BLaER1 (cell line): ENCODE measurements around the gene PRDM11.

ENCODE experiments used
- H3K27ac ChIP-seq: shearing (Covaris generic); formaldehyde crosslinking; 2 replicates; pipeline ENCODE4 v1.8.1; 2022
- H3K27me3 ChIP-seq: shearing (Covaris generic); formaldehyde crosslinking; 2 replicates; pipeline ENCODE4 v1.8.1; 2022
- H3K36me3 ChIP-seq: shearing (Covaris generic); formaldehyde crosslinking; 2 replicates; pipeline ENCODE4 v1.8.1; 2022
- H3K4me1 ChIP-seq: shearing (Covaris generic); formaldehyde crosslinking; 2 replicates; pipeline ENCODE4 v1.8.1; 2022
- H3K4me2 ChIP-seq: shearing (Covaris generic); formaldehyde crosslinking; 2 replicates; pipeline ENCODE4 v1.8.1; 2022
- H3K4me3 ChIP-seq: shearing (Covaris generic); formaldehyde crosslinking; 2 replicates; pipeline ENCODE4 v1.8.1; 2022
- H3K9ac ChIP-seq: shearing (Covaris generic); formaldehyde crosslinking; 2 replicates; pipeline ENCODE4 v1.8.1; 2022
- H3K9me3 ChIP-seq: shearing (Covaris generic); formaldehyde crosslinking; 2 replicates; pipeline ENCODE4 v1.8.1; 2022
- H4K20me1 ChIP-seq: shearing (Covaris generic); formaldehyde crosslinking; 2 replicates; pipeline ENCODE4 v1.8.1; 2022
- Cebpa-rat ChIP-seq: shearing (Covaris generic); IDR thresholded peaks from 2 replicates; pipeline ENCODE4 v1.8.1; 2022

Gene PRDM11

DNA sequence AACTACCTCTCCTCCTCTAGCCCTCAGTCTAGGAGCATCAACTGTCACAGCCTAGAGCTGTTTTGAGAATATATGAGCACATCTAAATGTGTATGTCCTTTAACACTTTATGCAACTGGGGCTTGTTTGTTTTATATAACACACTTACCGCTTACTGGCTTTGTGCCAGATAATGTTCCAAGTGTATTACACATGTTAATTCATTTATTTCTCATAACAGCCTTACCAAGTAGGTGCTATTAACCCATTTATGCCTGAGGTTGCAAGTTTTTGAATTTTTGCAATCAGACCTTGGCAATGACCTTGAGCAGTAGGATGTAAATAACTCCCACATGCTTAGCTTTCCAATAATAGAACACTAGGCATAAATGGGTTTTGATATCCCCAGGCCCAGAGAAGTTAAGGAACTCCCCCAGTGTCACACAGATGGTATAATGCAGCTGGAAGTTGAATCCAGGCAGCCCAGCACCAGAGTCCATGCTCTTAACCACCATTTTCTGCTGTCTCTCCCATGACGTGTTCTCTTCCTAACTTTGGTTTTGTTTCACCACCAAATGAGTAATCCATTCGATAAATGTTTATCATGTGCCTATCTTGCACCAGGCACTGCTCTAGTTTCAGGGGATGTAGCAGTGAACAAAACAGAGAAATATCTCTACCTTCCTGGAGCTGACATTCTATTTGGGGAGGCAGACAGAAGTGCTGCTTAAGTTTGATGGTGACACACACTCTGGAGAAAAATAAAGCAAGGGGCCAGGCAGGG, 23.1 kb downstream of the PRDM11 start:
- no peaks in the 10 kb centered on the region for H3K36me3 ChIP-seq

DNA sequence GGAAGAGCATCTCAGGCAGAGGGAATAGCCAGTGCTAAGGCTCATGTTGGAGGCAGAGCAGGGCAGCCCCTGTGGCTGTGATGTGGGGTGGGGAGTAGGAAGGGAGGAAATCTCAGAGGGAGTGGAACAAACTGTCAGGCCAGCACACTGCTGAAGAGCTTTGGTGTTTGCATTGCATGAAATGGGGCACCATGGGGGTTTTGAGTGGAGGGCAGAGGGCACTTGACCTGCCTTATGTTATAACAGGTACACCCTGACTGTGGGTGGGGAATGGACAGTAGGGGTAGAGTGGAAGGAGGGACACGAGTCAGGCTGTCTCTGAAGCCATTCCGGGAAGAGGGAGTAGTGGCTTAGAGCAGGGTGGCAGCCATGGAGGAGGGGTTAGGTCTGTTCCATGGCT, 24.0 kb downstream of the PRDM11 start:
- TF ChIP-seq Cebpa-rat: no peak
- no peak overlapping the region for H3K27ac ChIP-seq
- no peaks in the 10 kb centered on the region for H3K9me3 ChIP-seq
- H3K27me3 ChIP-seq: no peaks in the 10 kb centered on the region
- no peaks in the 10 kb centered on the region for H3K36me3 ChIP-seq
- H4K20me1 ChIP-seq: peaks cover 23% of the 10 kb centered on the region; the same call in 1 of the 2 replicates
- no peak overlapping the region for H3K4me2 ChIP-seq
- no peak overlapping the region for H3K4me3 ChIP-seq
- H3K4me1 ChIP-seq: peaks cover 12% of the 10 kb centered on the region
- no peak overlapping the region for H3K9ac ChIP-seq

More for the DNA sequence above, 23.1 kb downstream of the PRDM11 start:
- H3K4me2 ChIP-seq: no peak overlapping the region
- TF ChIP-seq Cebpa-rat: no peak
- no peaks in the 10 kb centered on the region for H3K9me3 ChIP-seq
- H4K20me1 ChIP-seq: peaks cover 33% of the 10 kb centered on the region
- H3K9ac ChIP-seq: no peak overlapping the region
- H3K4me3 ChIP-seq: no peak overlapping the region
- no peaks in the 10 kb centered on the region for H3K27me3 ChIP-seq
- H3K4me1 ChIP-seq: peaks cover 22% of the 10 kb centered on the region
- no peak overlapping the region for H3K27ac ChIP-seq

DNA sequence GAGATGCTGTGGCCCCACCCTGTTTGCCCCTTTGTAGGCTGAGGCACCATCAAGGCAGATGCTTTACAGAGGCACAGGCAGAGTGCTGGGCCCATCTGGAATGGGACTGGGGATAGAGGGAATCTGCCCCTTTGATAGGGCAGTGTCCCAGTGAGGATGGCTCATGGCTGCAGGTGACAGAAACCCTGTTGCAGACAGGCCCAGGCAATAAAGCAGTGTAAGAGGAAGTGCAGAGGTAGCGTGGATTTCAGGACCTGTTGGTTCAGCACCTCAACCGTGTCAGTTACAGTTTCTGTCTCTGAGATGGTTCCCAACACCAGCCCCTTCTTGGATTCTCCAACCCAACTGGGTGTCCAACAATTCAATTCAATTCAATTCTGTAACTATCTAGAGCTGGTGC, 25.1 kb downstream of the PRDM11 start:
- H3K27me3 ChIP-seq: no peaks in the 10 kb centered on the region
- H3K4me1 ChIP-seq: peaks cover 2% of the 10 kb centered on the region
- TF ChIP-seq Cebpa-rat: no peak
- no peak overlapping the region for H3K4me3 ChIP-seq
- H3K4me2 ChIP-seq: no peak overlapping the region
- H3K9ac ChIP-seq: no peak overlapping the region
- no peaks in the 10 kb centered on the region for H3K36me3 ChIP-seq
- H3K9me3 ChIP-seq: no peaks in the 10 kb centered on the region
- peaks cover 12% of the 10 kb centered on the region; the same call in 1 of the 2 replicates for H4K20me1 ChIP-seq
- no peak overlapping the region for H3K27ac ChIP-seq

DNA sequence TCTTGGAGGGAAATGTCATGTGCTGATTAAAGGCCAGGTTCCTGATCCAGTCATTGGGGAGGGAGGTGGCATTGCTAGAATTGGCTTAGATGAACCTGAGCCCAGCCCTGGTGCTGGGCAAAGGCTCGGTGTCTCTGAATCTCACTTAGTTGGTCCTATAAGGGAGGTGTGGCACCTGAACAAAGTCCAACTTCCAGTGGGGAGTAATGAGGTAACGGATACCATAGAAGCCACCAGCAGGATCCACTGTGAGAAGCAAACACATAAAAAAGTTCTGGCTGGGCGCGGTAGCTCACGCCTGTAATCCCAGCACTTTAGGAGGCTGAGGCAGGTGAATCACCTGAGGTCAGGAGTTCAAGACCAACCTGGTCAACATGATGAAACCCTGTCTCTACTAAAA, 26.6 kb downstream of the PRDM11 start:
- H3K36me3 ChIP-seq: no peaks in the 10 kb centered on the region
- H4K20me1 ChIP-seq: peaks cover 2% of the 10 kb centered on the region; the same call in 1 of the 2 replicates
- no peaks in the 10 kb centered on the region for H3K4me1 ChIP-seq
- H3K4me3 ChIP-seq: no peak overlapping the region
- H3K4me2 ChIP-seq: no peak overlapping the region
- H3K27me3 ChIP-seq: no peaks in the 10 kb centered on the region
- no peak for TF ChIP-seq Cebpa-rat
- H3K9ac ChIP-seq: no peak overlapping the region
- no peak overlapping the region for H3K27ac ChIP-seq
- no peaks in the 10 kb centered on the region for H3K9me3 ChIP-seq

DNA sequence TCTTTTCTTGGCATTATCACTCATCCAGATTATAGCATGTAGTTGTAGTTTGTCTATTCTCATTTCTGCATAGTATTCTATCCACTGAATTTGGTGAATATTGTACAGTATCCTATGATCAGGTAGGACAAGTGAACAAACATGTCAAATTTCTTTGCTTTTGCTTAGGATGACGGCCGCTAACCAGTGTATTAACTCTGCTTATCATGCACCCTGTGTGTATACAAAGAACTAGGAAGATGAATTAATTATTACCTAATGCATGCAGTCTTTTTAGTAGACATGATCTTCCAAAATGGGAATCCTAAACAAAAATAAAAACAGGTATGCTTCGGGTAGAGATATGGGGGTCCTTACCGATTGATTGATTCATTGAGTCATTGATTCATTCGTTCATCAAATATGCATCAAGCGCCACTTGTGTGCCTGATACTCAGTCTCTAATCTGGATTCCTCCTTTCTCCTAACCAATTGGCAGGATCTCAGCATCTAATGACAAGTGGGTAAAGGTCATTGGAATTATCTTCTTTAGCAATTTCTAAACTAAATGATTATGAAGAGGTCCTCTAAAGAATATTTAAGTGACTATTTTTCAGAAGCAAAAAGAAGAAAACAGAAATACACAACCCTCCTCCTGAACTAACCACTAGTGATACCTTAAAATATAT, 27.9 kb downstream of the PRDM11 start:
- Histone ChIP-seq H3K9me3 (no peaks in the 10 kb centered on the region), H3K27ac (no peak overlapping the region), H3K4me2 (no peak overlapping the region), H3K36me3 (no peaks in the 10 kb centered on the region), H3K27me3 (no peaks in the 10 kb centered on the region), H3K4me1 (peaks cover 11% of the 10 kb centered on the region), H3K9ac (no peak overlapping the region), H3K4me3 (no peak overlapping the region), H4K20me1 (no peaks in the 10 kb centered on the region)
- no peak for TF ChIP-seq Cebpa-rat

DNA sequence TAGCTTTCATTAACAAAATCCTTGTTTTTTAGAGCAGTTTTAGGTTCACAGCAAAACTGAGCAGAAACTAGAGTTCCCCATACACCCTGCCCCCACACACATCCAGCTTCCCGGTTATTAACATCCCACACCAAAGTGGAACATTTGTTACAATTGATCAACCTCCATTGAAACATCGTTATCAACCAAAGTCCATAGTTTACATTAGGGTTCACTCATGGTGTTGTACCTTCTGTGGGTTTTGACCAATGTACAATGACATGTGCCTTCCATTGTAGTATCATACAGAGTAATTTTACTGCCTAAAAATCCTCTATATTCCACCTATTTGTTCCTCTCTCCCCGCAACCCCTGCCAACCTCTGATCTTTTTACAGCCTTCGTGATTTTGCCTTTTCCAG, 28.5 kb downstream of the PRDM11 start:
- H3K9ac ChIP-seq: no peak overlapping the region
- no peak for TF ChIP-seq Cebpa-rat
- H4K20me1 ChIP-seq: no peaks in the 10 kb centered on the region
- peaks cover 18% of the 10 kb centered on the region for H3K4me1 ChIP-seq
- no peak overlapping the region for H3K27ac ChIP-seq
- no peak overlapping the region for H3K4me3 ChIP-seq
- no peaks in the 10 kb centered on the region for H3K9me3 ChIP-seq
- no peak overlapping the region for H3K4me2 ChIP-seq
- H3K27me3 ChIP-seq: no peaks in the 10 kb centered on the region
- H3K36me3 ChIP-seq: no peaks in the 10 kb centered on the region

DNA sequence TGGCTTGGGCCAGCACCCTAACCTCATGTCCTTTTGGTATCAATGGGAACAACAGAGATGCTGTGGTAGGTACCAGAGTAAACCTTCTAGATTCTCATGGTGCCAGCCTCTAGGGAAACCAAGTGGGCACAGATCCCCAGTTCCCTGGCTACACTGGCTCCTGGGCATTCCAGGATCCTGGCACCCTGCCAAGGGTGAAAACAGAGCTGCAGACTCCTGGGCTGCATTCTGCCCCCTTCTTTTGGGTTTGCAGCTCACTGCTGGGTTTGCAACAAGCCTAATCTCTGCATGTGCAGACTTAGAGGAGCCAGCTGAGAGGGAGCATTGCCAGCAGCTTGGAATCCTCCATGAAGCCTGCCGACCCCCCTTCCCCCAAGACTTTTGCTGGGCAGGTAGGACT, 30.6 kb downstream of the PRDM11 start:
- Histone ChIP-seq H3K9ac (no peak overlapping the region), H3K27ac (no peak overlapping the region), H3K4me2 (no peak overlapping the region), H4K20me1 (no peaks in the 10 kb centered on the region), H3K9me3 (no peaks in the 10 kb centered on the region), H3K36me3 (0 out of 2 replicates have a peak, but pooled peaks cover under 1% of the 10 kb centered on the region), H3K4me1 (peaks cover 33% of the 10 kb centered on the region), H3K27me3 (no peaks in the 10 kb centered on the region), H3K4me3 (no peak overlapping the region)
- TF ChIP-seq Cebpa-rat: no peak

DNA sequence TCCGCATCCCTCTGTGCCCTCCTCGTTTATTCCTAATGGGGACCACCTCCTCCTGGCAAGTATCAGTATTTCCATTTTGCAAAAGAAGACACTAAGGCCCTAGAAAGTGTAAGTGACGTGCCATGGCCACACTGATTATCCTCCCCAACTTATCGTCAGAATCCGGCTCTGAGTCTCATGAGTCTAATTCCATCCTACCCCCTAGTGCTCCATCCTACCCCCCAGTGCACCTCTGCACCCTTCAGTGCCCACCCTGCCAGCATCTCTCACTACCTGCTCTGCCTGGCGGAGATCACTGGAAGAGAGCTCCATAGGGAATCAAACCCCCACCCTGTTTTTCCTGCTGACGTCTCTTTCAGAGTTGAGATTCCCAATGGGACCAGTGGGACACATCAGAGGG, 31.8 kb downstream of the PRDM11 start:
- H3K4me3 ChIP-seq: no peak overlapping the region
- no peaks in the 10 kb centered on the region for H3K27me3 ChIP-seq
- no peak overlapping the region for H3K4me2 ChIP-seq
- no peak for TF ChIP-seq Cebpa-rat
- H3K4me1 ChIP-seq: peaks cover 33% of the 10 kb centered on the region
- peaks cover 13% of the 10 kb centered on the region for H3K36me3 ChIP-seq
- no peaks in the 10 kb centered on the region for H3K9me3 ChIP-seq
- no peak overlapping the region for H3K27ac ChIP-seq
- no peaks in the 10 kb centered on the region for H4K20me1 ChIP-seq
- H3K9ac ChIP-seq: no peak overlapping the region

DNA sequence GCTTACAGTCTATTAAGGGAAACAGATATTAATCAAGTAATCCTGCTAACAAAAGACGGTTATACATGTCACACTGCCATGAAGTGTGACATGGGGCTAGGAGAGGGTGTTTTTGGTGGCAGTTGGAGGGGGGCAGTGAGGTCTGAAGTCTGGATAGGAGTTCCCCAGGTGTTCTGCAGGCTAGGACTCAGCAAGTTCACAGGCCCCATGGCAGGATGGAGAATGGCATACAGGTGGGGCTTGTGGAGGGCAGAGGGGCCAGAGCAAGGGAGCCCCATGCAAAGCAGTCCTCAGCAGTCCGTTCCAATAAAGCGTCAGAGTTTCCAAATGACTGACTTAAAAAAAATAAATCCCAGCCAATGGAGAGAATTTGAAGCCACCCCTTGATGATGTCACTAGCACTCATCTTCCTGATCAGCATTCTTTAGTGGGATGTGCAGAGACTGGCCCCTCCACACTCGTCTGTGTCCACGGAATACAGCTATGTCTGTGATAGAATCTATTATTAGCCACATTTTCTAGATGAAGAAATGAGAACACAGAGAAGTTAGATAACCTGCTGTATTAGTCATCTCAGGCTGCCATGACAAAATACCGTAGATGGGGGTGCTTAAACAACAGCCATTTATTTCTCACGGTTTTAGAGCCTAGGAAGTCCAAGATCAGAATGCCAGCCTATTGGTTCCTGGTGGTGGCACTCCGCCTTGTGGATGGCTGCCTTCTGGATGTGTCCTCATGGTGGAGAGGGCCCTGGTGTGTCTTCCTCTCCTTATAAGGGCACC, 32.6 kb downstream of the PRDM11 start:
- Histone ChIP-seq H3K36me3 (peaks cover 20% of the 10 kb centered on the region), H3K4me1 (peaks cover 33% of the 10 kb centered on the region), H4K20me1 (no peaks in the 10 kb centered on the region), H3K9me3 (no peaks in the 10 kb centered on the region), H3K9ac (no peak overlapping the region), H3K27ac (no peak overlapping the region), H3K4me3 (no peak overlapping the region), H3K4me2 (peak overlapping the region; percentile 96), H3K27me3 (no peaks in the 10 kb centered on the region)
- TF ChIP-seq Cebpa-rat: no peak
